GM11168 (cell line): ENCODE measurements around the gene SLC5A10.
"Not testable (repeated sequence)": the region's sequence is repeated elsewhere in the genome, so short reads cannot be mapped to it uniquely, and the experiment has no call there.

ENCODE experiments used
- in situ Hi-C: fragments of 300-500 bp; cut with MboI; formaldehyde crosslinking; loops from one replicate; pipeline ENCODE4 v1.12.0; 2022; ENCODE audit warnings: low sequenced_read_pairs; ENCODE audit not compliant: unreplicated experiment

The SLC5A10 gene

GRCh38 chr17:19032377-19032988 lies 80.5 kb downstream of the SLC5A10 start:
- in situ Hi-C loops = not testable (repeated sequence)

DNA sequence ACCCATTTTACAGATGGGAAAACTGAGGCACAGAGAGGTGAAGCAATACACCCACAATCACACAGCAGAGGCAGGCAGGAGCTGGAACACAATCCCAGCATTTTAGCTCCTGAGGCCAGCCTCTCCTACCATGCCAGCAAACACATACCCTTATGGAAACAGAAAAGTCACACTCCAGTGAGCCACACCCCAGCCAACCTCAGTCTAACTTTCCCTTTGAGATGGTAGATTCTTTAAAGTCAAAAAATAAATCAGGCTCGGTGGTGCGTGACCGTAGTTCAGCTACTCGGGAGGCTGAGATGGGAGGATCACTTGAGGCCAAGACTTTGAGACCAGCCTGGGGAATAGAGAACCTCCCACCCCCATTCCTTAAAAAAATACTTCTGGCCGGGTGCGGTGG lies 84.2 kb downstream of the SLC5A10 start:
- in situ Hi-C loops = not testable (repeated sequence)

DNA sequence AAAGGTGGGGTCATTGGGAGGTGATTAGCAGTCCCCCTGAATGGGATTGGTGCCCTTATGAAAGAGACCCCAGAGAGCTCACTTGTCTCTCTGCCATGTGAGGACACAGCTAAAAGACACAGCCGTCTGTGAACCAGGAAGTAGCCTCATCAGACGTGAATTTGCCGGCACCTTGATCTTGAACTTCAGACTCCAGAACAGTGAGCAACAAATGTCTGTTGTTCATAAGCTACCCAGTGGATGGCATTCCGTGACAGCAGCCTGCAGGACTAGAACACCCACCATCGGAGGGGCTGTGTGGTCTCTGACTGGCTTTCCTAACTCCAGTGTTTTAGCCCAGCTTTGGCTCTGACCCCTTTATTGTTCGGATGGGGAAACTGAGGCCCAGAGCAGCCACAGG lies 85.6 kb downstream of the SLC5A10 start:
- in situ Hi-C loops = not testable (repeated sequence)

GRCh38 chr17:19038007-19038406 lies 86.0 kb downstream of the SLC5A10 start:
- in situ Hi-C loops = not testable (repeated sequence)

DNA sequence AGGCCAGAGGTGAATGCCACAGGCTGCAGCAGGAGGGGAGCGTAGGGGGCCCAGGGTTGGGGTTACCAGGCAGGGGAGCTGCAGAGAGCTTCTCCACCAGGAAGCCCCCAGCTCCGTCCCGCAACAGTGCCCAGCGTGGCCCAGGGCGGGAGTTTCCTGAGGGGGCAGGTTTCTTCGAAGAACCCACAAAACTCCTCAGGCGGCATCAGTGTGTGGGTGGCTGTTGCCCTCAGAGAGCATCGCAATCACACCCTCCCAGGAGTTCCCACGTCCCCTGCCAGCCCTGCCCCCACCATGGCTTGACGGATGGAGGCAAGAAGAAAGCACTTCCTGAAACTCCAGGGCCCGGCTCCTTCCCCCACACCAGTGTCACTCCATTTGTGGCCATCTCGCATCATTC lies 86.8 kb downstream of the SLC5A10 start:
- in situ Hi-C loops = not testable (repeated sequence)

- in situ Hi-C loops = not testable (repeated sequence)
These were observed 88.4 kb downstream of the SLC5A10 start for GRCh38 chr17:19040350-19040749.

- in situ Hi-C loops = not testable (repeated sequence)
These were observed 89.9 kb downstream of the SLC5A10 start for GRCh38 chr17:19041871-19042270.

- in situ Hi-C loops = not testable (repeated sequence)
These were observed 90.4 kb downstream of the SLC5A10 start for GRCh38 chr17:19042369-19042768.

DNA sequence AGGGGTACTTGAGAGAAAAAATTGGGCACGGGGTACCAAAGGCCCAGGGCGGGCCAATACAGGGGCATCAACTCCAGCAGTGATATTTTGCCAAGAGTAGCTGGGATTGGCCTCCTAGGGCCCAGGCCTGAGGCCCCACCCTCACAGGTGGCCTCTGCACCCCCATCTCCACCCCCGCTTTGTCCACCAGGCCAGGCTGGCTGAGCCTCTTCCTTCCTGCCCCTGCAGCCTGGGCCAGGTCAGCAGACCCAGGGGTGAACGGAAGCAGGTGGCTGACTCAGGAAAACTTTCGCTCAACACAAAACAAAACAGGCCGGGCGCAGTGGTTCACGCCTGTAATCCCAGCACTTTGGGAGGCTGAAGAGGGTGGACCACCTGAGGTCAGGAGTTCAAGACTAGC lies 91.1 kb downstream of the SLC5A10 start:
- in situ Hi-C loops = not testable (repeated sequence)

DNA sequence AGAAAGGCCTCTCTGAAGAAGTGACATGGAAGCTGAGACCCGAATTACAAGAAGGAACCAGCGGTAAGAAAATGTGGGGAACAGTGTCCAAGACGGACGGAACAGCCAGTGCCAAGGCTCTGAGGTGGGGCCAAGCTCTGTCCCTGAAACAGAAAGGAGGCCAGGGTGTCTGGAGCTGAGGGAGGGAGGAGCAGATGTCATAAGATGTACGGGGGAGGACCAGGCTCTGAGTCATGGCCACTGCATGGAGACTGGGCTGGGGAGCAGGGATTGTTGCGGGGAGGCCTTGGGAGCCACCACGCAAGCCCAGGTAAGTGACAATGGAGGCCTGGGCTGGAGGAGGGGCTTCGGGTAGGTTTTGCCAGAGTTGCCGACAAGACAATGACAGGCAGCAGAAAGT lies 92.7 kb downstream of the SLC5A10 start:
- in situ Hi-C loops = not testable (repeated sequence)

GRCh38 chr17:19046782-19047375 lies 94.9 kb downstream of the SLC5A10 start, which contains the start of gene GRAP:
GRAP (minus strand) TSS chr17:19046957; CDS start chr17:19046926, 31 bp downstream.
- in situ Hi-C loops = not testable (repeated sequence)

DNA sequence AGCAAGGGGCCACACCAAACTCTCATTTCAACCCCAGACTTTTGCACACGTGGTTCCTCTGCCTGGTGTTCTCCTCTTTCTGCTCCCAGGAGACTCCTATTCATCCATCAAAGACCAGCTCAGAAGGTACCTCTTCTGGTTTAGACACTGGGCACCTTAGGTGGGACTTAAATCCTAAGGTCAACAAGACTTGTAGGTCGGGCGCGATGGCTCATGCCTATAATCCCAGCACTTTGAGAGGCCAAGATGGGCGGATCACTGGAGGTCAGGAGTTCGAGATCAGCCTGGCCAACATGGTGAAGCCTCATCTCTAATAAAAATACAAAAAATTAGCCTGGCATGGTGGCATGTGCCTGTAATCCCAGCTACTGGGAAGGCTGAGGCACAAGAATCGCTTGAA lies 95.5 kb downstream of the SLC5A10 start:
- in situ Hi-C loops = not testable (repeated sequence)

DNA sequence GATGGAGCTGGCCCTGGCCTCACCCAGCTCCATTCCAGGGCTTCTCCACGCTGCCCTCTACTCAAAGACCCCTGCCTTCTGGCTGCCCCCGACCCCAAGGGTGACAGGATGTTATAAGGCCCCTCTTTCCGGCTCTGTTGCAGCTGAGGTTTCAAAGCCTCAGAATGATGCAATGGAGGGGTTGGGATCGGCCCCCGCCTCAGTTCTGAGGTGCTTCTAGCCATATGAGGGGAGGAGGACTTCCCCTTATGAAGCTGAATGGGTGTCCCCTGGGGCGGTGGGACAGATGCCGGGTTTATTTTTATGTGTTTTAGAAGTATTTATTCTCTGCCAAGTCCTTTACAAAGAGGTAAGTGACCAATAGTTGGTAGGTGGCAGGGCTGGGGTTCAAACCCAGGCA lies 96.9 kb downstream of the SLC5A10 start:
- in situ Hi-C loops = not testable (repeated sequence)

DNA sequence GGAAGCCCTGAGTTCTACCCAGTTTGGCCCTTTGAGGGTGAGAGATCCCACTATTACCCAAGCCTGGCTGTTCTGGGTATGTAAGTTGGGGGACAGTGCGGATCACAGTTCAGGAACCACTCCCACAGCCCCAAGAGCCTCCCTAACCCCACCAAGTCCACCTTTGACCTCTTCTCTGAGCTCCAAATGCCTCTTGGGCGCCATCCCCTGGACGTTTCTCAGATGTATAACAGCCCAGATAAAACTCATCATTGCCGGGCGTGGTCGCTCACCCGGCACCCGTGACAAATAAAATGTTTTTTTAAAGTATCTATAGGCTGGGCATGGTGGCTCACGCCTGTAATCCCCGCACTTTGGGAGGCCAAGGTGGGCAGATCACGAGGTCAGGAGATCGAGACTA lies 103.5 kb downstream of the SLC5A10 start:
- in situ Hi-C loops = not testable (repeated sequence)

DNA sequence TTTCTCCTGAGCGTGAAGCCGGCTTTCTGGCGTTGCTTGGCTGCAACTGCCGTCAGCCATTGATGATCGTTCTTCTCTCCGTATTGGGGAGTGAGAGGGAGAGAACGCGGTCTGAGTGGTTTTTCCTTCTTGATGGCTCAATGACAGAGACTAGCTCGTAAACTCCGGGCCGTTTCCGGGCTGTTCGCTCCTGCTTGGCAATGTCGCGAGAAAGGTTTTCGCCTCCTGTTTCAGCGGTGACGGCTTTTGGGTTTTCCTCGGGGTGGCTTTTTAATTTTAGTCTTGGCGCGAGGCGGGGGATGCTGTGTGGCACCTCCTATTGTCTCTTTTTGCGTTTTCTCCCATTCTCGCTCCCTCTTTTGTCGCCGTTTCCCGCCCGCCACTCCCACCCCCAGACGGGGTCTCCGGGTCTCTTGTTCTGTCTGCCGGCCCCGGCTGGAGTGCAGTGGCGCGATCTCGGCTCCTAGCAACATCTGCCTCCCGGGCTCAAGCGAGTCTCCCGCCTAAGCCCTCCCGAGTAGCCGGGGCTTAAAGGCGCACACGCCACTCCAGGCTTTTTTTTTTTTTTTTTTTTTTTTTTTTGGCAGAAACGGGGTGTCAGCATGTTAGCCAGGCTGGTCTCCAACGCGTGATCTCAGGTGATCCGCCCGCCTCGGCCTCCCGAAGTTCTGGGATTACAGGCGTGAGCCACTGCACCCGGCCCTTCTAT lies 110.2 kb downstream of the SLC5A10 start:
- in situ Hi-C loops = not testable (repeated sequence)

- in situ Hi-C loops = not testable (repeated sequence)
These were observed 110.9 kb downstream of the SLC5A10 start for GRCh38 chr17:19062718-19063325.

- in situ Hi-C loops = not testable (repeated sequence)
These were observed 111.5 kb downstream of the SLC5A10 start for GRCh38 chr17:19063326-19063956.

DNA sequence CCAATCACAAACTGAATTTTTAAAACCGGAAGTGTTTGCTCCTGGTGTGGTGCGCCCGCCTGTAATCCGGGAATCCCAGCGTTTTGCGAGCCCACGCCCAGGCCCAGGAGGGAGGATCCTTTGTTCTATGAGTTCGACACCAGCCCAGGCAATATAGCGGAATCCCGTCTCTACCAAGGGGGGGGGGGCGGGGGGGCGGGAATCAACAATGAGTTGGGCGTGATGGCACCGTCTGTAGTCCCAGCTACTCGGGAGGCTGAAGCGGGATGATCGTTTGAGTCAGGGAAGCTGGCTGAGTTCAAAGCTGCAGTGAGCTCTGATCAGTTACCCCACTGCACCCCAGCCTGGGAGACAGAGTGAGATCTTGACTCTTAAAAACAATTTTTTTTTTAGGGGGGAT lies 112.4 kb downstream of the SLC5A10 start:
- in situ Hi-C loops = not testable (repeated sequence)

DNA sequence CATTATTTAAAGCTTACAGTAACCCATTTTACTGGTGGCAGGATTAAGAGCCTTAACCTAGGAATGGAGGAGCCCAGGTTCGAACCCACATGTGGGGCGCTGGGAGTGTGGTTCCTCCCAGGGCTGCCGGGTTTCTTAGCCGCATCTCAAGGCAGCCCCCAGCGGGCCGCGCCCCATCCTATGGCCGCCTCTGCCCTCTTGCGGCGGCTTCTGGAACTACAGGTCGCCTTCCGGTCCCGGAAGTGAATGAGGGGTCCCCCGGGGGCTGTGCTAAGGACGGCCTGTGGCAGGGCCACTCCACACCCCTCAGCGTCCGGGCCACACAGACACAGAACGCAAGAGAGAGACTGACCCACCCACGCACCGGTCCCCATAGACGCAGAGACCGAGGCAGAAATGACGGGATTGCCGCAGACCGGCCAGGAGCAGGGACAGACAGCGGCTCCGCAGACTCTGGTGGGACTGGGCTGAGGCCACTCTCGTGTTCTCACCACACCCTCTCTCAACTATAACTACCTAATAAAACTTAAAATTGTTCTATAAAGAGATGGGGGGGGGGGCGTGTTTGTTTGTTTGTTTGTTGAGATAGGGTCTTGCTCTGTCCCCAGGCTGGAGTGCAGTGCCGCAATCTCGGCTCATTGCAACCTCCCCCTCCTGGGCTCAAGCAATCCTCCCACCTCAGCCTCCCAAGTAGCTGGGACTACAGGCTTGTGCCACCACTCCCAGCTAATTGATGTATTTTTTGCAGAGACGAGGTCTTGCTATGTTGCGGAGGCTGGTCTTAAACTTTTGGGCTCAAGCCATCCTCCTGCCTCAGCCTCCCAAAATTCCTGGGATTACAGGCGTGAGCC lies 118.6 kb downstream of the SLC5A10 start:
- in situ Hi-C loops = not testable (repeated sequence)
